SJSA1 (cell line): ENCODE measurements around the gene MUC2. TPM values are rescaled to one million over a fixed set of nuclear protein-coding genes. Genes with fewer than 3 reads are reported as not detected.

Source experiments
- DNase-seq, 2 experiments: peaks; one replicate each; pipeline ENCODE4 v3.0.0-alpha.2; 2015 to 2020; ENCODE audit warnings: low spot score in 2 of 2, low read depth in 1 of 2
- H3K27ac ChIP-seq: fragments of 250-450 bp; sonication (Bioruptor Pico); 2 replicates; pipeline ENCODE4 v1.5.1; 2020; ENCODE audit warnings: mild to moderate bottlenecking, moderate library complexity
- H3K27me3 ChIP-seq: fragments of 250-450 bp; sonication (Bioruptor Pico); replicated peaks from 2 replicates; pipeline ENCODE4 v1.5.1; 2020; ENCODE audit warnings: mild to moderate bottlenecking, moderate library complexity
- H3K36me3 ChIP-seq: fragments of 250-450 bp; sonication (Bioruptor Pico); 2 replicates; pipeline ENCODE4 v1.5.1; 2020; ENCODE audit warnings: mild to moderate bottlenecking
- H3K4me1 ChIP-seq: fragments of 250-450 bp; sonication (Bioruptor Pico); replicated peaks from 2 replicates; pipeline ENCODE4 v1.6.1; 2021; ENCODE audit warnings: mild to moderate bottlenecking
- H3K4me3 ChIP-seq: fragments of 250-450 bp; sonication (Bioruptor Pico); 2 replicates; pipeline ENCODE4 v1.5.1; 2020; ENCODE audit warnings: mild to moderate bottlenecking
- H3K9me3 ChIP-seq: fragments of 250-450 bp; sonication (Bioruptor Pico); replicated peaks from 2 replicates; pipeline ENCODE4 v1.5.1; 2020; ENCODE audit warnings: mild to moderate bottlenecking
- total RNA-seq: library from RNA; depleted of rRNA; stranded (reverse); fragments of >200 nt; shearing (Covaris generic); gene quantifications from 2 replicates; pipeline ENCODE4 v1.2.3, GENCODE V29; 2014

The MUC2 gene
- total RNA-seq, 1 experiment from 2014 or later, result not detected

DNA sequence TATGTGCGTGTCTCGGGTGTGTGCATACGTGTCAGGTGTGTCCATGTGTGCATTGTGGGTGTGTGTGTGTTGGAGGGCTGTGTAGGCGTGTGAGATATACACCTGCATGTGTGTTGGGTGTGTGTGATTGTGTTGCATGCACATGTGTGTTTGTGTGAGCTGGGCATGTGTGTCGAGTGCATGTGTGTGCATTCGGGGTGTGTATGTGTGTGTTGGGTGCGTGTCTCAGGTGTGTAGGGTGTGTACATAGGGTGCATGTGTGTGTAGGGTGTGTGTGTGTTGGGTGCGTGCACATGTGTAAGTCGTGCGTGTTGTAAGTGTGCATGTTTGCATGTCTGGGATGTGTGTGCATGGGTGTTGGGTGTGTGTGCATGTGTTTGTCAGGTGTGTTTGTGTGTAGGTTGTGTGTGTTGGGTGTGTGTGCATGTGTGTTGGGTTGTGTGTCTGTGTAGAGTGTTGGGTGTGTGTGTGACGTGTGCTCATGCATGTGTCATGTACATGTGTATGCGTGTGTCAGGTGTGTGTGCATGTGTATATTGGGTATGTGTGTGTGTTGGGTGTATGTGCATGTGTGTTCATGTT is 42.3 kb upstream of the MUC2 start:
- H3K36me3 ChIP-seq, result no peaks in the 10 kb centered on the region
- no peaks in the 10 kb centered on the region for H3K27me3 ChIP-seq

DNA sequence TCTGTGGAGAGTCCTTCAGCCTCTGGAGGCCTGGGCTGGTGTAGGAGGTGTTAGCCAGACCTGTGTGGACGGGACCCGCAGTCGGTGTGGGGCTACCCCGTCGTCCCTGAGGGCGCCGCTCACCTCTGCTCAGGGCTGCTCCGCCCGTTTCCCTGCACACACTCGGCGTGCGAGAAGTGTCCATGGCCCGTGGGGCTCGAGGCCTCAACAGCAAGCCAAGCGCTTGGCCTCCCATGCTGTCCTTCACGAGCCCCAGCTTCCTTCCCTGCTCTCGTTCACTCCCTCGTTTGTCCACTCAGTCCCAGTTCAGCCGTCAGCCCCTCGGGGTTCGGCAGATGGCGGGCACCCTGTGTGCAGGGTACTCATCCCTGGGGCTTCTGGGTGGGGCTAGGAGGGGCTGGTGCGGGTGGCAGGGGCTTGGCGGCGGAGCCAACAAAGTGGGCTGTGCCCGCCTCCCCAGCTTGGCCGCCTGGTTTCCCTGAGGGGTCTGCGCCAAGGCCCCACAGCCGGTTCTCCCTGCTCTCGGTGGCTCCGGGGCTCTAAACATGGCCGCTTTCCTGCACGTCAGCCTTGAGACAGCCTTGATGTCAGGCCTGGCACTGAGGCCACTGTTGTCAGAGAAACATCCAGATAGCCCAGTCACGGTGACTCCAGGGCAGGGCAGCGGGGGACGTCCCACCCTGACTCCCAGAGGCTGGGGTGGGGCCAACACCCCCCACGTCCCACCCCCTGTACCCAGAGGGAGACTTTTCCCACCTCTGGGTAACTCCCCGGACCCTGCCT is 41.5 kb upstream of the MUC2 start:
- H3K4me1 ChIP-seq, result no peaks in the 10 kb centered on the region
- DNase-seq, result no peak
- no peaks in the 10 kb centered on the region for H3K27me3 ChIP-seq
- H3K27ac ChIP-seq, result no peak overlapping the region
- H3K36me3 ChIP-seq, result no peaks in the 10 kb centered on the region
- no peak overlapping the region for H3K4me3 ChIP-seq
- no peaks in the 10 kb centered on the region for H3K9me3 ChIP-seq

More for the DNA sequence above, 42.3 kb upstream of the MUC2 start:
- Histone ChIP-seq H3K4me1 (no peaks in the 10 kb centered on the region), H3K9me3 (no peaks in the 10 kb centered on the region), H3K27ac (no peak overlapping the region), H3K4me3 (no peak overlapping the region)
- DNase-seq, result no peak

DNA sequence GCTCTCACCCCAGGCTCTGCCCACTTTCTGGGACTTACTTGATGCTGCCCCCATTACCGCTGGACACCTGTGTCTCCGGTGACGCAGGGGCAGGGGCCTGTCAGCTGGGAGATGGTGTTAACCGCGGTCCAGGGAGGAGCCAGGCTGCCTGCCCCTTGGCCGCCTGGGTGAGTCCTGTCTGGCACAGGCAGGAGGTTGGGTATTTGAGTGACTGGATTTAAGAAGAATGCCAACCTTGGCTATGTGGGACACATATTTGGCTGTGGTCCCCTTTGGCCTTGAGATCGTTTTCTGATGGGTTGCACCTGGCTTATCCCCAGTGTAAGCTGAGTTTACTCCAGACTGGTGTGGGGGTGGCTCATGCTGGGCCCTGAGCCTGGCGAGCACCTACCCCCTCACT is 40.7 kb upstream of the MUC2 start:
- H3K27me3 ChIP-seq, result no peaks in the 10 kb centered on the region
- no peaks in the 10 kb centered on the region for H3K36me3 ChIP-seq
- H3K4me1 ChIP-seq, result no peaks in the 10 kb centered on the region
- H3K27ac ChIP-seq, result no peak overlapping the region
- no peaks in the 10 kb centered on the region for H3K9me3 ChIP-seq
- no peak for DNase-seq
- no peak overlapping the region for H3K4me3 ChIP-seq

DNA sequence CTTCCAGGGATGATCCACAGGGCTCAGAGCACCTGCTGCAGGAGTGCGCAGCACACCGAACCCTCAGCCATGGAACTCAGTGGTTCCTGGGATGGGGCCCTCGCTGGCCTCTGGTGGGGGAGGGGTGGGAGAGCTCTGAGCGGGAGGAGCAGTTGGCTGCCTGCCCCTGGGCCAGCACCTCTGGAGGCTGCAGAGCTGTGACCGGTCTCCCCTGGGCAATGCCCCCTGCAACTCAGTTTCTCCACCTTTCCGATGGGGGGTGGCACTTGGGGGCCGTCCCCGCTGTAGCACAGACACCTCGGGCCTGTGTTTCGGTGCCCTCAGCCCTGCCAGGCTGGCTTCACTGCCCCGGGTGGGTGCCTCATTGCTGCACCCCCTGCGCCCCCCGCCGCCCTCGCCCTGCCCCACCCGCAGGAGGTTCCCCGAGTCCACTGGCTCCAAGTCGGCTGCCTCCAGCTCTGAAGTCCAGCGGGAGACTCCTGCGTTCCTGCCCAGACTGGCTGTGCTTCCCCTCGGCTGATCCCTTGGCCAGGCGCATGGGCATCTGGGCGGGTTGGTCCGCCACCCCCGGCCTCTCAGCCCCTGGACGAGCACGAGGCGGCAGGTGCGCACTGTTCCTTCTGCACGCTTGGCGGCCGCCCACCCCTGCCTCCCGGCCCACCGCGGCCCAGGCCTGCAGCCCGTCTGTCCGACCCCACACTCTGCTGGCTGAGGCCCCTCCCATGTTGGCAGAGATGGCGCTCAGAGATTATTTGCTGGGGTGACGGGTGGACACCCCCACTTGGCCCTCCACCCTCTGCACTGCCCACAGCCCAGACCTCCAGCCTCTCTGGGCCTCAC is 40.0 kb upstream of the MUC2 start:
- DNase-seq, result no peak
- no peaks in the 10 kb centered on the region for H3K9me3 ChIP-seq
- no peaks in the 10 kb centered on the region for H3K36me3 ChIP-seq
- no peak overlapping the region for H3K4me3 ChIP-seq
- H3K4me1 ChIP-seq, result no peaks in the 10 kb centered on the region
- no peak overlapping the region for H3K27ac ChIP-seq
- H3K27me3 ChIP-seq, result no peaks in the 10 kb centered on the region

DNA sequence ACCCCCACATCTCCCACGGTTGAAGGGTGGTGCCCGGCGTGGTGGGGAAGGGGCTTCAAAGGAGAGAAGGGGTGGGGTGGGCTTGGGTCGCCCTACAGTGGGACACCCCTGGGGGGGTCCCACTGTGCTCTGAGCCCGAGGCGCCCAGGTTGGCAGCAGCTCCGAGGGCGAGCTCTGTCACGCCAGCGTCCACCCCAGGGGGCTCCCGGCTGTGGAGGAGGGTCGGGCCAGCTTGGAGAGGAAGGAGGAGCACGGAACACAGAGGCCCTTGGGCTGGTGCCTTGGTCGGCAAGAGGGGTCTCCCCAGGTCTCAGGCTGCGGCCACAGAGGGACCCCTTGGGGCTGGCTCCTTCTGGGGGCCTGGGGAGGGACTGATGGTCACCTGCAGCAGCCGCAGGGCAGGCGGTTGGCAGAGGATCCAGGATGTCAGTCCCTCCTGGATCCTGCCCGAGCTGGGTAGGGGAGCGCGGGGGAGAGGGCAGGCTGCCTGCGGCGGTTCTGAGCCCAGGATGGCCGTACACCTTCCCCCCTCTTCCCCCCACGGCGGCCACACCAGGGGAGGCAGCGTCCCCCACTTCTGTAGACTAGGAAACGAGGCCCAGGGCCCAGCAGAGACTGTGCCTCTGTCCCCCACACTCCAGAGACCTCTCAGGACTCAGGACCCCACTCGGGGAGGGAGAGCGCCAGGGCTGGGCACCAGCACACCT is 38.9 kb upstream of the MUC2 start:
- Histone ChIP-seq H3K4me1 (no peaks in the 10 kb centered on the region), H3K9me3 (no peaks in the 10 kb centered on the region), H3K4me3 (no peak overlapping the region), H3K27ac (no peak overlapping the region), H3K36me3 (no peaks in the 10 kb centered on the region), H3K27me3 (no peaks in the 10 kb centered on the region)
- DNase-seq, result no peak

DNA sequence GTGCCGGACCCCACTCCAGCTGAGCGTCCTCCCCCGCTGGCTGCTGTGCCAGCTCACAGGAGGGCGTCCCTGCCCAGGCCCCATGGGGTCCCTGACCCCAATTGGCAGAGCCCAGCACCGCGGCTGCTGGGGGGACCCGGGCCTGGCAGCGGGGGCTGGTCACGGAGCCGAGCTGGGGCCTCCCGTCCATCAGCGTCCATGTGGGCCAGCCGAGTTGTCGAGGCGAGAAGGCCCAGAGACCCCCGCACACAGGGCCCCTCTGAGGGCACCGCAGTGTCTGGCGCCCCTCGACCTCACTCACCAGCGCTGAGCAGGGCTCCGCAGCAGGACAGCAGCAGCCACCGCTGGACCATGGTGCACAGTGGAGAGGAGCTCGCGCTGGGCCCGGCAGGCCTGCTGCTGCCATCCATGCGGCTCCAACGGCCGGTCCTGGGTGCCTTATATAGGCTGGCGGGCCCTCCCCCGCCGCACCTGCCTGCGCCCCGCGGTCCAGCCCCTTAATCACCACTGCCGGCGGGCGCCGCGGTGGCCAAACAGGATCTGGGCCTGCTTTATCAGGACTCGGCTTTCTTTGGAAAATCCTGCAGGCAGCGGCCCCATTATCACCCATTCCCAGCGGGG is 38.3 kb upstream of the MUC2 start, which contains the start of gene MUC6:
MUC6 (minus strand) TSS at position 416 of the 621 bp plus-strand sequence; CDS start at position 353, 63 bp downstream.
- Histone ChIP-seq H3K4me3 (no peak within 1 kb of the TSS), H3K4me1 (no peaks in the 10 kb centered on the region), H3K36me3 (no peaks in the 10 kb centered on the region), H3K27me3 (no peaks in the 10 kb centered on the region), H3K9me3 (no peaks in the 10 kb centered on the region), H3K27ac (no peak within 1 kb of the TSS)
- DNase-seq, result no peak

DNA sequence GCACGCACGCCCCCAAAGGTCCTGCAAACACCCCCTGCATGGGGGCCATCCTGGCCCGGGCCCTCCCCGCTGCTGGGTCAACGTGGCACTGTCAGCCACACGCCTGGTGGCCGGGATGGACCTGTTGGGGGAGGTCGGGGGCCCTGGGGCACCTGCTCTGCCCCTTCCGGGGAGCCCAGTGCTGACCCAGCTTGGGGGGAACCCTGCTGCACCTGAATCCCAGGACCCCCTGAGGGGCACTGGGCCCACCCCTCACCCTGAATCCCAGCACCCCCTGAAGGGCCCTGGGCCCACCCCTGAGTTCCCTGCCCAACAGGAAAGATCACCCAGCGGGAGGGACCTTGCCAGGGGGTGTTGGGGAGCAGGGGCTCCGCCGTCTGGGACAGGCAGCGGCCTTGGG is 37.7 kb upstream of the MUC2 start:
- H3K27ac ChIP-seq, result no peak overlapping the region
- no peak for DNase-seq
- no peaks in the 10 kb centered on the region for H3K36me3 ChIP-seq
- no peaks in the 10 kb centered on the region for H3K27me3 ChIP-seq
- H3K4me3 ChIP-seq, result no peak overlapping the region
- H3K9me3 ChIP-seq, result no peaks in the 10 kb centered on the region
- no peaks in the 10 kb centered on the region for H3K4me1 ChIP-seq

DNA sequence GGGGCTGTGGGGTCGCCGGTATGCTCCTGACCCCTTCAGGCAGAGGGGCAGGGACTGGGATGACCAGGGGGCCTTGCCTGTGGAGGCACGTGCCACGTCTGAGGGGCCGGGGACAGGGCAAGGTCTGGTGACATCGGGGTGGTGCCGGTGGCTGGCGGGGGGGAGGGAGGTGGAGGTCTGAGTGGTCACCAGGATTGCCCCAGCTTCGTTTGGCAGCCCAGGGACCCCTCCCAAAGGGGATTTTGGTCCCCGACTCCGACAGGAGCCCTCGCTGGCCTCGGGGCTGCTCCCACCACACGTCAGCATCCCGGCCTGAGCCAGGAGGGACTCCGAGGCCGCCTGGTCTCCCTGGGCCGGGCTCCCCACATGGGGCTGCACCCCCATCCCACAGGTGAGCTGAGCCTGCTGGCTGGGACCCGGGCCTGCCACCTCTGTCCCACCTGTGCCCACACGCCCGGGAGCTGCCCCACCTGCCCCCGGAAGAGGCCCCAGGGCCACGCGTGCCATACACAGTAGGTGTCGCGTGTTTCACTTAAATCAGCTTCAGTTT is 37.1 kb upstream of the MUC2 start:
- no peaks in the 10 kb centered on the region for H3K27me3 ChIP-seq
- H3K4me1 ChIP-seq, result no peaks in the 10 kb centered on the region
- H3K27ac ChIP-seq, result no peak overlapping the region
- no peak for DNase-seq
- no peaks in the 10 kb centered on the region for H3K36me3 ChIP-seq
- H3K9me3 ChIP-seq, result no peaks in the 10 kb centered on the region
- no peak overlapping the region for H3K4me3 ChIP-seq

DNA sequence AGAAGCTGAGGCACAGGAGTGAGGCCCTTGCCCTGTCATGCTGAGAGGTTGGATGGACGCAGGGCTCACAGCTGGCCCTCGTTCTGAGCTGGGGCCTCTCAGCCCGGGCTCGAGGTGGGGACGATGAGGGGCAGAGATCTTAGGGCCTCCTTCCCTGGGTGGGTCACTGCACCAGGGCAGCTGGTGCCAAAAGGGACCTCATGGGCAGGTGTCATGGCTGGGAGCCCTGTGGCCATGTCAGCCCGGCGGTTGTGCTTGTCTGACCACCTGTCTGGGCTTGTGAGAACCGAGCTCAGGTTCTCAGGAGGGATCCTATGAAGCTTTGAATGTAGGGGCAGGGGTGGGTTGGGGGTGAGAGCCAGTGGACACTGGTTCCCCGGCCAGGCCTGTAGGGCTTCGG is 36.3 kb upstream of the MUC2 start:
- H3K4me1 ChIP-seq, result no peaks in the 10 kb centered on the region
- no peak for DNase-seq
- H3K27me3 ChIP-seq, result no peaks in the 10 kb centered on the region

DNA sequence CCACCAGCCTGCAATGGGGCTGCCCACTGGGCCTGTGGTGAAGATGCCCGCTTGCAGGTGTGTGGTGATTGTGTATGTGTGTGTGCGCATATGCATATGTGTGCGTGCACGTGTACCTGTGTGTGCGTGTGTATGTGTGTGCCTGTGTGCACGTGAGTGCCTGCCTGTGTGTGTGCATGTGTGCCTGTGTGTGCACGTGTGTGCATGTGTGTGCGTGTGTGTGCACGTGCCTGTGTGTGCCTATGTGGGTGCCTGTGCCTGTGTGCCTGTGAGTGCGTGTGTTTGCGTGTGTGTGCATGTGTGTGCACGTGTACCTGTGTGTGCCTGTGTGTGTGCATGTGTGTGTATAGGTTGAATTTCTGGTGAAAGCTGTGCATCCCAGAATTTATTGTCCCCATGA is 35.8 kb upstream of the MUC2 start:
- H3K27ac ChIP-seq, result no peak overlapping the region

More for the DNA sequence above, 36.3 kb upstream of the MUC2 start:
- Histone ChIP-seq H3K27ac (no peak overlapping the region), H3K36me3 (no peaks in the 10 kb centered on the region), H3K9me3 (no peaks in the 10 kb centered on the region), H3K4me3 (no peak overlapping the region)

DNA sequence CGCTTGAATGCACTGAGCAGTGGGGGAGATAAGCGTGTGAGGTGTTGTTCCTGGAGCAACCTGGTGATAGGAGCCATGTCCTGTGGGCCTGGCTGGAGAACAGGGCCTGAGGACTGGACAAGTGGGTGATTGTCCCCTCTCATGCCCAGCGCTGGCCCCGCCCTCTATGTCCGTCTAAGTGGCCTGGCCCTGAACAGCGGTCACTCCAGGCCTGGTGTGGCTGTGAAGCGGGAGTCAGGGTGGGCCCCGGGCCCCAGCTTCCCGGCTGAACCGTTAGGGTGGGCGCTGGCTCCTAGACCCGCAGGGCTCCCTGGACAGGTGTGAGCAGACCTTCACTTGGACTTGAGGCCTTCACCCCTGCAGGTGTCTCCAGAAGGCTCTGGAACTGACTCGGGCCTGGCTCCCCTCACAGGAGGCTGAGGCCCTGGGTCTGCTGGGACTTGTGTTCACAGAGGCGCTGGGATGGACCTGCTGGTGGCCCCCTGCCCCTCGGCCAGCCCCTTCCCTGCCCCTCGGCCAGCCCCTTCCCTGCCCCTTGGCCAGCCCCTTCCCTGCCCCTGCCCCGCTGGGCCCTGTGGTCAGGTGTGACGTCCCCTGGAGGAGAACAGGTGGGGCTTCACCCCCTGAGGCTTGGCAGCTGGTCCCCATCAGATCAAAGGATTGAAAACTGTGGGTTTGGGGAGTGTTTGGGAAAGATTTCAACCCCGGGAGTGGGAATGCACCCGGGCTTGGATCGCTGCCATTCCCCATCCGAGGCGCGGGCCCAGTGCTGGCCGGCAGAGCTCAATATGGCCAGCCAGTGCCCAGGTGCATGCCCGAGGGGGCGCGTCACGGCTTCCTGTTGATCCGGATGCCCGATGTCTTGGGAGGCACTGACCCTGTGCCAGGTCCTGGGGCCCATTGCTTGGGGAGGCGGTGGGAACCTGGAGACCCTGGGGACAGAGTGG is 34.9 kb upstream of the MUC2 start:
- H3K4me1 ChIP-seq, result no peaks in the 10 kb centered on the region
- no peak overlapping the region for H3K4me3 ChIP-seq
- no peaks in the 10 kb centered on the region for H3K27me3 ChIP-seq
- no peak for DNase-seq
- H3K36me3 ChIP-seq, result no peaks in the 10 kb centered on the region
- H3K27ac ChIP-seq, result no peak overlapping the region
- H3K9me3 ChIP-seq, result no peaks in the 10 kb centered on the region

More for the DNA sequence above, 35.8 kb upstream of the MUC2 start:
- H3K27me3 ChIP-seq, result no peaks in the 10 kb centered on the region
- H3K4me3 ChIP-seq, result no peak overlapping the region
- no peaks in the 10 kb centered on the region for H3K4me1 ChIP-seq
- DNase-seq, result no peak
- no peaks in the 10 kb centered on the region for H3K9me3 ChIP-seq
- H3K36me3 ChIP-seq, result no peaks in the 10 kb centered on the region

DNA sequence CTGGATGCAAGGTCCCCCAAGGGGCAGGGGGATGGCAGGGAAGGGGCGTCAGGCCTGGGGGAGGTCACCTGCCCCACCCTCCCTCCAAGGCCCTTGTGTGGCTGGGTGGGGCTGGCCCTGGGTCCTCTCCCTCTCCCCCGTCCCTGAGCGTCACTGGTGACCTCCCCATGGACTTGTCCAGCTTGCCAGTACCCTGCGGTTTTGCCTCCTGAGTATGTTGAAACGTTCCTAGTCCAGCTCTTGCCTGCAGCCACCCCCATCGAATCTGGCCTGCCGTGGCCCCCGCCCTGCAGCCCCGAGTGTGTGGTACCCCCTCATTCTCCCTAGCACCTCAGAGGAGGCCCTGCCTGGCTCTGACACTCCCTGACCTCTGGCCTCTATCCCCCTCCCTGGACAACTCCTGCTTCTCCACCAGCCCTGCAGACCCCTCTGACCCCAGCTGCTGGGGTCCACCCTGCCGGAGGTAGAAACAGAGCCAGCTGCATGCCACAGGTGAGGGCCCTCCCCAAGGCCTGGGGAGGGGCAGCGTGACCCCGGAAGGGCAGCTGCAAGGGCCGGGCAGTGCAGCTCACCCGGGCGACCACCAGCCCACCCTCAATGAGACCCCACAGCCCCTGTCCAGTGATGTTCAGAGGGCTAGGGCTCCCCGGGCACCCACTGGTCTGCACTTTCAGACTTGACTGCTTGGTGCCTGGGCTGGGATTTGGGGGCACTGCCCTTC is 34.1 kb upstream of the MUC2 start:
- no peaks in the 10 kb centered on the region for H3K36me3 ChIP-seq
- H3K4me3 ChIP-seq, result no peak overlapping the region
- no peaks in the 10 kb centered on the region for H3K9me3 ChIP-seq
- no peaks in the 10 kb centered on the region for H3K4me1 ChIP-seq
- no peak overlapping the region for H3K27ac ChIP-seq
- no peaks in the 10 kb centered on the region for H3K27me3 ChIP-seq
- no peak for DNase-seq
